Vagina (tissue), 2 donors: ENCODE data around the gene SLC12A4. TPM values are rescaled to one million over a fixed set of nuclear protein-coding genes. Genes with fewer than 3 reads are reported as not detected.
"Not testable (repeated sequence)": the region's sequence is repeated elsewhere in the genome, so short reads cannot be mapped to it uniquely, and the experiment has no call there.

Experiments used
- DNase-seq, 2 donors: peaks; one replicate each; pipeline ENCODE4 v3.0.0-alpha.2; 2017; ENCODE audit errors: extremely low spot score in 2 of 2
- H3K27ac ChIP-seq: fragments of 200-600 bp; sonication (generic); one replicate; pipeline ENCODE4 v1.5.1; 2019
- H3K27me3 ChIP-seq: fragments of 200-600 bp; sonication (generic); one replicate; pipeline ENCODE4 v1.5.1; 2019
- H3K36me3 ChIP-seq, 2 donors: fragments of 200-600 bp; sonication (generic); one replicate each; pipeline ENCODE4 v1.5.1; 2017 to 2019
- H3K4me1 ChIP-seq: fragments of 200-600 bp; sonication (generic); one replicate; pipeline ENCODE4 v1.5.1; 2019
- H3K4me3 ChIP-seq, 2 donors: fragments of 200-600 bp; sonication (generic); 1 replicate in 1 of 2; 2 replicates in 1 of 2; pipeline ENCODE4 v1.5.1; 2016 to 2019
- H3K9me3 ChIP-seq: fragments of 200-600 bp; sonication (generic); one replicate; pipeline ENCODE4 v1.5.1; 2019
- CTCF ChIP-seq, 3 experiments: fragments of 450-650 bp in 2 of 3; fragments of 200-600 bp in 1 of 3; sonication (generic) in 1 of 3; IDR thresholded peaks; one replicate each; pipeline ENCODE4 v1.5.1; 2017 to 2019; ENCODE audit warnings: antibody characterized with exemption in 3 of 3, mild to moderate bottlenecking in 2 of 3, moderate library complexity in 2 of 3
- POLR2A ChIP-seq, 2 donors: fragments of 450-650 bp; IDR thresholded peaks; one replicate each; pipeline ENCODE4 v1.6.1; 2017; ENCODE audit warnings: antibody characterized with exemption in 2 of 2, mild to moderate bottlenecking in 2 of 2, moderate library complexity in 2 of 2
- POLR2AphosphoS5 ChIP-seq, 2 donors: sonication (generic); formaldehyde crosslinking; IDR thresholded peaks; one replicate each; pipeline ENCODE4 v1.9.0; 2017; ENCODE audit warnings: antibody characterized with exemption in 2 of 2, mild to moderate bottlenecking in 2 of 2, low read depth in 1 of 2; ENCODE audit not compliant: insufficient read depth in 1 of 2
- intact Hi-C: fragments of 100-400 bp; cut with DNase I; formaldehyde crosslinking; loops from one replicate; pipeline ENCODE4 v1.15.1; 2023
- total RNA-seq: library from RNA; depleted of rRNA; stranded (reverse); fragments of >200 nt; gene quantifications from one replicate; pipeline ENCODE4 v1.2.3, GENCODE V29; 2016

SLC12A4 gene
- total RNA-seq, 1 donor from 2014 or later: 43.2 TPM

GRCh38 chr16:68005786-68006286 is 37.4 kb upstream of the SLC12A4 start:
- Histone ChIP-seq H3K4me1 (no peaks in the 10 kb centered on the region), H3K9me3 (no peaks in the 10 kb centered on the region), H3K27ac (peak overlapping the region; percentile 76), H3K36me3 (no peaks in the 10 kb centered on the region), H3K4me3 (no peak overlapping the region), H3K27me3 (no peaks in the 10 kb centered on the region)
- no peak for TF ChIP-seq CTCF (IDR thresholded peaks at IDR 0.05)
- peak; percentile 35 to 70 for TF ChIP-seq POLR2AphosphoS5 (IDR thresholded peaks at IDR 0.05; ENCODE audit: insufficient read depth in 1 of 2, low read depth in 1 of 2)
- DNase-seq: no peak
- intact Hi-C loops: no loop called here

GRCh38 chr16:68005211-68005610 is 36.8 kb upstream of the SLC12A4 start:
- no peak for TF ChIP-seq CTCF (IDR thresholded peaks at IDR 0.05)
- no peak for TF ChIP-seq POLR2A (IDR thresholded peaks at IDR 0.05)
- TF ChIP-seq POLR2AphosphoS5 (IDR thresholded peaks at IDR 0.05; ENCODE audit: insufficient read depth in 1 of 2, low read depth in 1 of 2): no peak
- Histone ChIP-seq H3K4me3 (no peak overlapping the region), H3K27ac (peak overlapping the region; percentile 76), H3K36me3 (no peaks in the 10 kb centered on the region), H3K27me3 (no peaks in the 10 kb centered on the region), H3K4me1 (no peaks in the 10 kb centered on the region), H3K9me3 (no peaks in the 10 kb centered on the region)
- no peak for DNase-seq
- intact Hi-C loops: no loop called here

GRCh38 chr16:68003031-68003430 is 34.6 kb upstream of the SLC12A4 start:
- H3K27ac ChIP-seq: no peak overlapping the region
- no peaks in the 10 kb centered on the region for H3K36me3 ChIP-seq
- no peak for DNase-seq
- intact Hi-C loops: no loop called here
- H3K9me3 ChIP-seq: no peaks in the 10 kb centered on the region
- H3K27me3 ChIP-seq: no peaks in the 10 kb centered on the region
- TF ChIP-seq CTCF (IDR thresholded peaks at IDR 0.05) (no peak), POLR2A (IDR thresholded peaks at IDR 0.05) (no peak), POLR2AphosphoS5 (IDR thresholded peaks at IDR 0.05; ENCODE audit: insufficient read depth in 1 of 2, low read depth in 1 of 2) (no peak)
- H3K4me3 ChIP-seq: no peak overlapping the region
- no peaks in the 10 kb centered on the region for H3K4me1 ChIP-seq

- Histone ChIP-seq H3K4me3 (no peak overlapping the region), H3K27ac (no peak overlapping the region), H3K27me3 (no peaks in the 10 kb centered on the region), H3K9me3 (no peaks in the 10 kb centered on the region), H3K36me3 (no peaks in the 10 kb centered on the region), H3K4me1 (no peaks in the 10 kb centered on the region)
- intact Hi-C loops: no loop called here
- no peak for TF ChIP-seq POLR2A (IDR thresholded peaks at IDR 0.05)
- no peak for TF ChIP-seq CTCF (IDR thresholded peaks at IDR 0.05)
- TF ChIP-seq POLR2AphosphoS5 (IDR thresholded peaks at IDR 0.05; ENCODE audit: insufficient read depth in 1 of 2, low read depth in 1 of 2): peak in 1 of 2 donors; percentile 28
- DNase-seq: no peak
Observed at GRCh38 chr16:68000450-68000849, 32.0 kb upstream of the SLC12A4 start.

- no peaks in the 10 kb centered on the region for H3K36me3 ChIP-seq
Observed at GRCh38 chr16:67999985-68000384, 31.5 kb upstream of the SLC12A4 start.

GRCh38 chr16:67998779-67999688 is 30.6 kb upstream of the SLC12A4 start, which contains the start of gene DPEP2:
DPEP2 (minus strand) TSS chr16:67999484; CDS start chr16:67993212, 6,272 bp downstream.
- H3K36me3 ChIP-seq, DNase-seq, H3K4me1 ChIP-seq, H3K4me3 ChIP-seq, H3K27me3 ChIP-seq, H3K27ac ChIP-seq, H3K9me3 ChIP-seq: not testable (repeated sequence)
- intact Hi-C loops: loop anchor here (5.0 kb wide), 1 partner anchor 313 kb away; the partner anchor contains the start of genes PRMT7 and SLC7A6OS

More at GRCh38 chr16:67999985-68000384, 31.5 kb upstream of the SLC12A4 start:
- H3K4me1 ChIP-seq: no peaks in the 10 kb centered on the region
- no peak overlapping the region for H3K27ac ChIP-seq
- intact Hi-C loops: loop anchor here (5.0 kb wide), 1 partner anchor 312 kb away; the partner anchor contains the start of genes PRMT7 and SLC7A6OS
- H3K27me3 ChIP-seq: no peaks in the 10 kb centered on the region
- no peak for DNase-seq
- TF ChIP-seq CTCF (IDR thresholded peaks at IDR 0.05) (no peak), POLR2A (IDR thresholded peaks at IDR 0.05) (no peak), POLR2AphosphoS5 (IDR thresholded peaks at IDR 0.05; ENCODE audit: insufficient read depth in 1 of 2, low read depth in 1 of 2) (no peak)
- no peaks in the 10 kb centered on the region for H3K9me3 ChIP-seq
- no peak overlapping the region for H3K4me3 ChIP-seq

- not testable (repeated sequence) for DNase-seq, H3K27me3 ChIP-seq, H3K36me3 ChIP-seq, H3K4me1 ChIP-seq, H3K27ac ChIP-seq, H3K9me3 ChIP-seq, H3K4me3 ChIP-seq
- intact Hi-C loops: loop anchor here (5.0 kb wide), 1 partner anchor 314 kb away; the partner anchor contains the start of genes PRMT7 and SLC7A6OS
Observed at GRCh38 chr16:67998231-67998778, 29.9 kb upstream of the SLC12A4 start.
